Astrocyte (in vitro differentiated cells and primary cell): Measurements from ENCODE around the gene CDC42BPA. TPM values are rescaled to one million over a fixed set of nuclear protein-coding genes. Genes with fewer than 3 reads are reported as not detected.

Source experiments
- DNase-seq: peaks from one replicate; pipeline ENCODE4 v3.0.0-alpha.2; 2010; ENCODE audit warnings: low read depth
- FAIRE-seq: peaks from 2 replicates; lab custom pipeline; 2011; peaks lifted over from hg19 to GRCh38; lab: Jason Lieb, UNC
- H2AFZ ChIP-seq: 2 replicates; pipeline ENCODE4 v1.6.0; 2012; ENCODE audit warnings: low read depth, low read length, inconsistent platforms
- H3K27ac ChIP-seq: 2 replicates; pipeline ENCODE4 v1.5.1; 2011; ENCODE audit warnings: low read depth, low read length, inconsistent platforms
- H3K27me3 ChIP-seq: 2 replicates; pipeline ENCODE4 v1.6.0; 2011; ENCODE audit warnings: low read length, inconsistent platforms; ENCODE audit not compliant: insufficient read depth
- H3K36me3 ChIP-seq: 2 replicates; pipeline ENCODE4 v1.5.1; 2011; ENCODE audit warnings: low read length, inconsistent platforms; ENCODE audit not compliant: insufficient read depth
- H3K4me1 ChIP-seq: 2 replicates; pipeline ENCODE4 v1.5.1; 2011; ENCODE audit warnings: low read length, inconsistent platforms; ENCODE audit not compliant: insufficient read depth
- H3K4me2 ChIP-seq: 2 replicates; pipeline ENCODE4 v1.6.0; 2012; ENCODE audit warnings: low read length, inconsistent platforms
- H3K4me3 ChIP-seq: 2 replicates; pipeline ENCODE4 v1.5.1; 2011; ENCODE audit warnings: low read depth, mild to moderate bottlenecking, low read length, inconsistent platforms; ENCODE audit not compliant: insufficient read depth
- H3K79me2 ChIP-seq: 2 replicates; pipeline ENCODE4 v1.6.0; 2012; ENCODE audit warnings: mild to moderate bottlenecking, low read length, inconsistent platforms; ENCODE audit not compliant: insufficient read depth
- H3K9ac ChIP-seq: 2 replicates; pipeline ENCODE4 v1.6.0; 2012; ENCODE audit warnings: mild to moderate bottlenecking, low read length, inconsistent platforms
- H3K9me3 ChIP-seq: 2 replicates; pipeline ENCODE4 v1.5.1; 2012; ENCODE audit warnings: low read depth, mild to moderate bottlenecking, low read length, inconsistent platforms; ENCODE audit not compliant: insufficient read depth
- H4K20me1 ChIP-seq: 2 replicates; pipeline ENCODE4 v1.6.0; 2012; ENCODE audit warnings: low read length, inconsistent platforms; ENCODE audit not compliant: insufficient read depth
- H3K27ac Mint-ChIP-seq: one replicate; pipeline ENCODE4 v1.8.0; 2021; ENCODE audit warnings: mild to moderate bottlenecking, mixed read lengths; ENCODE audit not compliant: unreplicated experiment
- H3K27me3 Mint-ChIP-seq: one replicate; pipeline ENCODE4 v1.8.0; 2021; ENCODE audit warnings: low read depth, mixed read lengths; ENCODE audit not compliant: unreplicated experiment
- H3K36me3 Mint-ChIP-seq: one replicate; pipeline ENCODE4 v1.8.0; 2021; ENCODE audit warnings: low read depth, mixed read lengths; ENCODE audit not compliant: unreplicated experiment
- H3K4me1 Mint-ChIP-seq: one replicate; pipeline ENCODE4 v1.8.0; 2021; ENCODE audit warnings: low read depth, mixed read lengths; ENCODE audit not compliant: unreplicated experiment
- H3K4me3 Mint-ChIP-seq: one replicate; pipeline ENCODE4 v1.8.0; 2021; ENCODE audit warnings: mild to moderate bottlenecking, moderate library complexity, mixed read lengths; ENCODE audit not compliant: unreplicated experiment
- H3K9me3 Mint-ChIP-seq: one replicate; pipeline ENCODE4 v1.8.0; 2021; ENCODE audit warnings: mild to moderate bottlenecking, mixed read lengths; ENCODE audit not compliant: unreplicated experiment
- CTCF ChIP-seq: IDR thresholded peaks from 2 replicates; pipeline ENCODE4 v1.5.1; 2011; ENCODE audit warnings: low read depth, mild to moderate bottlenecking, inconsistent platforms, low read length, moderate library complexity; ENCODE audit not compliant: insufficient read depth
- EZH2 ChIP-seq: IDR thresholded peaks from 2 replicates; pipeline ENCODE4 v1.6.1; 2012; ENCODE audit warnings: mild to moderate bottlenecking, low read length, inconsistent platforms; ENCODE audit not compliant: insufficient read depth
- total RNA-seq: library from RNA; stranded (reverse); gene quantifications from 2 replicates; pipeline ENCODE4 v1.2.1, GENCODE V29; 2021

CDC42BPA gene
- total RNA-seq, 1 donor from 2014 or later: 34.5 TPM

DNA sequence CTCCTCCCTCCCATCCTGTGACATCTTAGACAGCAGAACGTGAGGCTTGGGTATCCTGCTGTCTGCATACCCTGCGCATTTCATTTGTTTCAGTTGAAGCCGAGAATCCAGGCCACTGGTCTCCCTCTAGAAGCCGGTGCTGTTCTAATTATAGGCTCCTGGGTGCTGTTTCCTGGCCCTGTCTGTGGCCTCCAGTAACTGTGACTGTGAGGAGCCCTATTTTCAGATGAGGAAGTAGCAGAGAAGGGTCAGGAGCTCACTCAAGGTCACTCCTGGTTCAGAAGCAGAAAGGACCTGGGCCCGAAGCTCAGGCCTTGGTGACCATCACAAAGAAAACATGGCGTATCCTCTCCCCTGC is 354.2 kb downstream of the CDC42BPA start:
- no peak overlapping the region for H3K4me2 ChIP-seq
- H3K4me3 ChIP-seq: no peak overlapping the region
- no peak overlapping the region for H3K27ac Mint-ChIP-seq
- H2AFZ ChIP-seq: no peak overlapping the region
- no peak overlapping the region for H3K9ac ChIP-seq
- H3K9me3 Mint-ChIP-seq: peaks cover 3% of the 10 kb centered on the region
- no peaks in the 10 kb centered on the region for H3K4me1 Mint-ChIP-seq
- H4K20me1 ChIP-seq: no peaks in the 10 kb centered on the region
- no peaks in the 10 kb centered on the region for H3K9me3 ChIP-seq
- DNase-seq (no peak), FAIRE-seq (no peak)
- no peak overlapping the region for H3K4me3 Mint-ChIP-seq
- no peaks in the 10 kb centered on the region for H3K36me3 ChIP-seq
- no peak for TF ChIP-seq CTCF
- no peak for TF ChIP-seq EZH2
- peaks cover 3% of the 10 kb centered on the region for H3K36me3 Mint-ChIP-seq
- H3K27me3 ChIP-seq: no peaks in the 10 kb centered on the region
- no peaks in the 10 kb centered on the region for H3K4me1 ChIP-seq
- no peaks in the 10 kb centered on the region for H3K27me3 Mint-ChIP-seq
- no peaks in the 10 kb centered on the region for H3K79me2 ChIP-seq
- no peak overlapping the region for H3K27ac ChIP-seq

DNA sequence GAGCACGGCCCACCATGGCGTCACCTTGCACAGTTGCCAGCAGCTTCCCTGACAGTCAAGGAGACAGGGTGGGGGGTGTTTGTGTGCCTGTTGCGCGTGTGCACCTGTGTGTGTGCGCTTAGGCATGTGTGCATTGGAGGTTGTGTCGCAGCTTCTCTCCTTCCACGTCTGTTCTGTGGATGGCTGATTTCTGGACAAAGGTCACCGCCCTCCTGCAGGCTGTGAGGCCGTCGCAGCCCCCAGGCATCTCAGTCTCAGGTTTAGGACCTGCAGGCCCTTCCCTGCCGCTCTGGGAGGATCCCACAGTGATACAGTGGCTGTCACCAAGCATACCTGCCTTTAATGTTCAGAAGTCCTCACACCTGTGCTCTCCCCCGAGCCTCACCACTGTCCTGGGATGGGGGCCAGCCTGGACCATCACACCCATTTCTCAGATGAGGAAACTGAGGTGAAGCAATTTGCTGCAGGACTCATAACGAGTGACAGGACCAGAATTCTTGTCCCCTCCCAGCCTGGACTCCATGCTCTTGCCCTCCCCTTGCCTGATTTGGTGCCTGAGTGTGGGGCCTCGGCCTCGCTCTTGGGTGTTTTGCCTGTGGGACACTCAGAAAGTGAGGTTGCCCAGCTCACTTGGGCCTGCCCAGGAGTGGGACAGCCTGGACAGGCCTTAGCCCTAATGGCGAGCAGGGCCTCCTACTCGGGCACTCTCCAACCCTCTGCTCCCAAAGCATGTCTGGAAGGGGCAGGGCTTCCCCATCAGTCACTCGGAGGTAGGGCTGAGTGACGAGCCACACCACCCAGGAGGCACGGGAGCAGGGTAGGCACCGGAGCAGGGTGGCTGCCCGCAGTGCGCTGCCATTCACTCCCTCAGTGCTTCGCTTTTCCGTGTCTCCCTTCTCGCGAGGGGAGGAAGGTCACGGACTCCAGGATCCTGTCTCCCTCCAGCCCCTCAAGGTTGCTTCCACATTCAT is 355.6 kb downstream of the CDC42BPA start:
- Histone ChIP-seq H3K9ac (no peak overlapping the region), H3K4me2 (no peak overlapping the region), H3K4me1 (no peaks in the 10 kb centered on the region), H2AFZ (no peak overlapping the region), H4K20me1 (no peaks in the 10 kb centered on the region), H3K27ac (no peak overlapping the region), H3K36me3 (no peaks in the 10 kb centered on the region), H3K27me3 (no peaks in the 10 kb centered on the region), H3K9me3 (no peaks in the 10 kb centered on the region), H3K4me3 (no peak overlapping the region), H3K79me2 (no peaks in the 10 kb centered on the region)
- Mint-ChIP-seq H3K36me3 (peaks cover 7% of the 10 kb centered on the region), H3K27me3 (peaks cover 2% of the 10 kb centered on the region), H3K9me3 (peaks cover 5% of the 10 kb centered on the region), H3K4me3 (no peak overlapping the region), H3K4me1 (no peaks in the 10 kb centered on the region), H3K27ac (peak overlapping the region; percentile 75)
- FAIRE-seq: no peak
- DNase-seq: no peak
- TF ChIP-seq EZH2: no peak
- TF ChIP-seq CTCF: no peak
